ENCODE results near the gene INO80B. TPM values are rescaled to one million over a fixed set of nuclear protein-coding genes. Genes with fewer than 3 reads are reported as not detected.

The INO80B gene
- total RNA-seq, 6 donors from 2014 or later: 12.6 to 85.9 (median 32.5) TPM

GRCh38 chr2:74495440-74495839, 40.6 kb downstream of the INO80B start:
- Histone ChIP-seq H3K4me1 (peaks cover 23 to 30% (median 24%) of the 10 kb centered on the region in 4 donors), H3K36me3 (peaks cover 29 to 40% (median 36%) of the 10 kb centered on the region in 4 donors), H3K9me3 (no peaks in the 10 kb centered on the region), H3K27ac (no peak overlapping the region), H3K27me3 (peaks cover 0 to 29% (median 4%) of the 10 kb centered on the region in 4 donors), H3K4me3 (no peak overlapping the region)
- WGBS, 2 donors: 85 to 92% methylated on average over 1 of the region's 1 CpG
- no peak for ATAC-seq (ENCODE audit: low FRiP score in 2 of 2)
- DNase-seq: no peak
- TF ChIP-seq, protein P1, sequence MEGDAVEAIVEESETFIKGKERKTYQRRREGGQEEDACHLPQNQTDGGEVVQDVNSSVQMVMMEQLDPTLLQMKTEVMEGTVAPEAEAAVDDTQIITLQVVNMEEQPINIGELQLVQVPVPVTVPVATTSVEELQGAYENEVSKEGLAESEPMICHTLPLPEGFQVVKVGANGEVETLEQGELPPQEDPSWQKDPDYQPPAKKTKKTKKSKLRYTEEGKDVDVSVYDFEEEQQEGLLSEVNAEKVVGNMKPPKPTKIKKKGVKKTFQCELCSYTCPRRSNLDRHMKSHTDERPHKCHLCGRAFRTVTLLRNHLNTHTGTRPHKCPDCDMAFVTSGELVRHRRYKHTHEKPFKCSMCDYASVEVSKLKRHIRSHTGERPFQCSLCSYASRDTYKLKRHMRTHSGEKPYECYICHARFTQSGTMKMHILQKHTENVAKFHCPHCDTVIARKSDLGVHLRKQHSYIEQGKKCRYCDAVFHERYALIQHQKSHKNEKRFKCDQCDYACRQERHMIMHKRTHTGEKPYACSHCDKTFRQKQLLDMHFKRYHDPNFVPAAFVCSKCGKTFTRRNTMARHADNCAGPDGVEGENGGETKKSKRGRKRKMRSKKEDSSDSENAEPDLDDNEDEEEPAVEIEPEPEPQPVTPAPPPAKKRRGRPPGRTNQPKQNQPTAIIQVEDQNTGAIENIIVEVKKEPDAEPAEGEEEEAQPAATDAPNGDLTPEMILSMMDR (IDR thresholded peaks at IDR 0.05): no peak
- TF ChIP-seq POLR2A (IDR thresholded peaks at IDR 0.05): no peak
- no peak for TF ChIP-seq POLR2AphosphoS5 (IDR thresholded peaks at IDR 0.05)
- no peak for TF ChIP-seq EP300 (IDR thresholded peaks at IDR 0.05)

GRCh38 chr2:74496997-74497776, 42.3 kb downstream of the INO80B start:
- Histone ChIP-seq H3K9me3 (no peaks in the 10 kb centered on the region), H3K4me1 (peaks cover 24 to 35% (median 29%) of the 10 kb centered on the region in 4 donors), H3K36me3 (peaks cover 12 to 23% (median 18%) of the 10 kb centered on the region in 4 donors), H3K27ac (peak overlapping the region in 1 of 4 donors; percentile 61), H3K27me3 (peaks cover 0 to 35% (median 4%) of the 10 kb centered on the region in 4 donors), H3K4me3 (peak overlapping the region in 3 of 4 donors; percentile 50 to 51 (median 51))
- 51 to 73% methylated on average over 18 to 19 of the region's 19 CpGs for WGBS, 2 donors
- TF ChIP-seq, protein P1 (IDR thresholded peaks at IDR 0.05): no peak
- TF ChIP-seq POLR2A (IDR thresholded peaks at IDR 0.05) (no peak), POLR2AphosphoS5 (IDR thresholded peaks at IDR 0.05) (no peak), EP300 (IDR thresholded peaks at IDR 0.05) (no peak)
- no peak for ATAC-seq (ENCODE audit: low FRiP score in 2 of 2)
- DNase-seq: no peak

GRCh38 chr2:74497777-74498499, 43.1 kb downstream of the INO80B start:
- Histone ChIP-seq H3K4me1 (peaks cover 24 to 42% (median 32%) of the 10 kb centered on the region in 4 donors), H3K36me3 (peaks cover 5 to 15% (median 11%) of the 10 kb centered on the region in 4 donors), H3K27me3 (peaks cover 0 to 38% (median 4%) of the 10 kb centered on the region in 4 donors), H3K4me3 (peak overlapping the region; percentile 14 to 51 (median 50)), H3K9me3 (no peaks in the 10 kb centered on the region), H3K27ac (peak overlapping the region in 1 of 4 donors; percentile 61)
- DNase-seq (peak; percentile 64 to 90), ATAC-seq (ENCODE audit: low FRiP score in 2 of 2) (peak; percentile 53 to 61)
- TF ChIP-seq POLR2A (IDR thresholded peaks at IDR 0.05): peak in 1 of 4 donors; percentile 33
- no peak for TF ChIP-seq POLR2AphosphoS5 (IDR thresholded peaks at IDR 0.05)
- TF ChIP-seq, protein P1 (IDR thresholded peaks at IDR 0.05): no peak
- 2 to 4% methylated on average over 18 to 60 of the region's 61 CpGs for WGBS, 2 donors

- DNase-seq (peak; percentile 29 to 79), ATAC-seq (ENCODE audit: low FRiP score in 2 of 2) (peak; percentile 0 to 8)
- Histone ChIP-seq H3K27me3 (peaks cover 0 to 38% (median 4%) of the 10 kb centered on the region in 4 donors), H3K4me1 (peaks cover 28 to 50% (median 39%) of the 10 kb centered on the region in 4 donors), H3K27ac (peak overlapping the region in 1 of 4 donors; percentile 61), H3K36me3 (peaks cover 0 to 8% (median 3%) of the 10 kb centered on the region in 4 donors), H3K9me3 (no peaks in the 10 kb centered on the region), H3K4me3 (peak overlapping the region in 3 of 4 donors; percentile 50 to 51 (median 51))
- 3% methylated on average over 36 to 39 of the region's 41 CpGs for WGBS, 2 donors
- TF ChIP-seq POLR2A (IDR thresholded peaks at IDR 0.05): no peak
- no peak for TF ChIP-seq POLR2AphosphoS5 (IDR thresholded peaks at IDR 0.05)
- TF ChIP-seq, protein P1 (IDR thresholded peaks at IDR 0.05): no peak
- no peak for TF ChIP-seq EP300 (IDR thresholded peaks at IDR 0.05)
Measured at GRCh38 chr2:74498500-74499266, 43.8 kb downstream of the INO80B start.
